Coronary artery (tissue), 2 donors: ENCODE data around the gene COPRS.
"Not testable (repeated sequence)": the region's sequence is repeated elsewhere in the genome, so short reads cannot be mapped to it uniquely, and the experiment has no call there.

Experiments
- DNase-seq: peaks from one replicate; pipeline ENCODE4 v3.0.0-alpha.2; 2017; ENCODE audit warnings: low spot score
- H3K27ac ChIP-seq, 2 donors: fragments of 200-600 bp; sonication (generic); one replicate each; pipeline ENCODE4 v1.5.1; 2016 to 2019
- H3K4me3 ChIP-seq: fragments of 200-600 bp; sonication (generic); 2 replicates; pipeline ENCODE4 v1.5.1; 2016; ENCODE audit warnings: mild to moderate bottlenecking, moderate library complexity
- TF ChIP-seq, protein P1 (sequence below): fragments of 200-600 bp; sonication (generic); IDR thresholded peaks from one replicate; pipeline ENCODE4 v1.5.1; 2019; ENCODE audit warnings: antibody characterized with exemption

Gene COPRS

GRCh38 chr17:31835984-31836383, 23.1 kb downstream of the COPRS start:
- no peak for DNase-seq
- TF ChIP-seq, protein P1, sequence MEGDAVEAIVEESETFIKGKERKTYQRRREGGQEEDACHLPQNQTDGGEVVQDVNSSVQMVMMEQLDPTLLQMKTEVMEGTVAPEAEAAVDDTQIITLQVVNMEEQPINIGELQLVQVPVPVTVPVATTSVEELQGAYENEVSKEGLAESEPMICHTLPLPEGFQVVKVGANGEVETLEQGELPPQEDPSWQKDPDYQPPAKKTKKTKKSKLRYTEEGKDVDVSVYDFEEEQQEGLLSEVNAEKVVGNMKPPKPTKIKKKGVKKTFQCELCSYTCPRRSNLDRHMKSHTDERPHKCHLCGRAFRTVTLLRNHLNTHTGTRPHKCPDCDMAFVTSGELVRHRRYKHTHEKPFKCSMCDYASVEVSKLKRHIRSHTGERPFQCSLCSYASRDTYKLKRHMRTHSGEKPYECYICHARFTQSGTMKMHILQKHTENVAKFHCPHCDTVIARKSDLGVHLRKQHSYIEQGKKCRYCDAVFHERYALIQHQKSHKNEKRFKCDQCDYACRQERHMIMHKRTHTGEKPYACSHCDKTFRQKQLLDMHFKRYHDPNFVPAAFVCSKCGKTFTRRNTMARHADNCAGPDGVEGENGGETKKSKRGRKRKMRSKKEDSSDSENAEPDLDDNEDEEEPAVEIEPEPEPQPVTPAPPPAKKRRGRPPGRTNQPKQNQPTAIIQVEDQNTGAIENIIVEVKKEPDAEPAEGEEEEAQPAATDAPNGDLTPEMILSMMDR: no peak
- Histone ChIP-seq H3K4me3 (no peak overlapping the region), H3K27ac (no peak overlapping the region)

GRCh38 chr17:31834448-31834847, 24.6 kb downstream of the COPRS start:
- Histone ChIP-seq H3K4me3 (no peak overlapping the region), H3K27ac (no peak overlapping the region)
- no peak for DNase-seq
- TF ChIP-seq, protein P1: no peak

DNA sequence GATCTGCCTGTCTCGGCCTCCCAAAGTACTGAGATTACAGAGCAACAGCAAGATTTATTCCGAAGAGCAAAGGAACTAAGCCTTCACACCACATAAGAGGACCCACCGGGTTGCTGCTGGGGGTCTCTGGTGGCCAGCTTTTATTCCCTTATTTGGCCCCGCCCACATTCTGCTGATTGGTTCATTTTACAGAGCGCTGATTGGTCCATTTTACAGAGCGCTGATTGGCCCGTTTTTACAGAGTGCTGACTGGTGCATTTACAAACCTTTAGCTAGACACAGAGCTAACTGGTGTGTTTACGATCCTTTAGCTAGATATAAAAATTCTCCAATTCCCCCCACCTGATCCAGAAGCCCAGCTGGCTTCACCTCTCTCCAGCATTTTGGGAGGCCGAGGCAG, 26.3 kb downstream of the COPRS start:
- TF ChIP-seq, protein P1: no peak
- DNase-seq: no peak
- Histone ChIP-seq H3K27ac (no peak overlapping the region), H3K4me3 (no peak overlapping the region)

DNA sequence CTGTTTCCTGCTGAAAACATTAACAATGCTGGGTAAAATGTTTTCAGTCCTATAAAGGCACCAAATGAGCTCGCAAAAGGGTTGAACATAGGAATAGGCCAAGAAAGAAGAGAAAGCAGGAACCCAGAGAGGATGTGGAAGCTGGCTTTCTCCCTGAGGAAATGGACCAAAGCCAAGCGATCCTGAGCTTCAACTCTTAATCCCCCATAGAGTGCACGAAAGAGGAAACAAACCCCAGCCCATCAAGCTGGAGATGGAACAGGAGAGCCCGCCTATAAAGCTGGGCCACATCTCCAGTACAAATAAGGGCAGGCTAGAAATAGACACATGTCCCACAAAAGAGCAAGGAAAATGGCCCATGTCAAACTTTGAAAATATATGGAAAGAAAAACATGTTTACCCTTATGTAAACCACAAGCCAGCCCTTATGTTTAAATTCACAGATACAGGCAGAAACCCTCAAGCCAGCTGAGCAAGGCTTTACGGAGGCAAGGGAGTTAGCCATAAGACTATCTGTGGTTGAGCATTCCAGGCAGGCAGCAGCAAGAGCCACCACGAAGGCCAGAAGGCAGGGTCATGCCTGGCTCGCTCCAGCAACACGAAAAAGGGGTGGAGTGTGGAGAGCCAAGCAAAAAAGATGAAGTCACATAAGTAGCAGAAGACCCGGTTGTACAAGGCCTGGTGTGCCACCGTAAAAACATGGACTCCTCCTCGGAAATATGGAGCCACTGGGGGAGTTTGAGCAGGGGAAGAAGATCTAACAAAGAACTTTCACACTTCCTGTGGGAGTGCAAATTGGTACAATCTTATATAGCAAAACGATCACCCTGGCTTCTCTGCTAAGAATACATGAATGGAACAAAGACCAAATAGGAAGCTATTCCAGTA, 27.8 kb downstream of the COPRS start:
- peak overlapping the region; percentile 26 to 48 for H3K27ac ChIP-seq
- TF ChIP-seq, protein P1: no peak
- DNase-seq: no peak
- H3K4me3 ChIP-seq: no peak overlapping the region

DNA sequence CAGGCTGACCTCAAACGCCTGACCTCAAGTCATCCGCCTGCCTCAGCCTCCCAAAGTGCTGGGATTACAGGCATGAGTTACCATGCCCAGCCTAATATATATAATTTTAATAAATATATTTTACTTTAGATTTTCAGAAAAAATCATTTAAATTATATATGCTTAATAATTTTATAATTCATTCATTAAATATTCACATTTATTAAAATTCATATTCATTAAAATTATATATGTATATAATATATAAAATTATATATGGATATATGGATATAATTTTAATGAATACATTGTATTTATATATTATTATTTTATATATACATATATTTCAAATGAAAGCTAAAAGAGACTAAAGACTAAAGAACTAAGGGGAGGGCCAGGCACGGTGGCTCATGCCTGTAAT, 29.4 kb downstream of the COPRS start:
- DNase-seq: no peak
- no peak overlapping the region for H3K27ac ChIP-seq
- no peak overlapping the region for H3K4me3 ChIP-seq
- TF ChIP-seq, protein P1: no peak

- not testable (repeated sequence) for DNase-seq, H3K27ac ChIP-seq, H3K4me3 ChIP-seq
Measured at GRCh38 chr17:31828955-31829354, 30.1 kb downstream of the COPRS start.

DNA sequence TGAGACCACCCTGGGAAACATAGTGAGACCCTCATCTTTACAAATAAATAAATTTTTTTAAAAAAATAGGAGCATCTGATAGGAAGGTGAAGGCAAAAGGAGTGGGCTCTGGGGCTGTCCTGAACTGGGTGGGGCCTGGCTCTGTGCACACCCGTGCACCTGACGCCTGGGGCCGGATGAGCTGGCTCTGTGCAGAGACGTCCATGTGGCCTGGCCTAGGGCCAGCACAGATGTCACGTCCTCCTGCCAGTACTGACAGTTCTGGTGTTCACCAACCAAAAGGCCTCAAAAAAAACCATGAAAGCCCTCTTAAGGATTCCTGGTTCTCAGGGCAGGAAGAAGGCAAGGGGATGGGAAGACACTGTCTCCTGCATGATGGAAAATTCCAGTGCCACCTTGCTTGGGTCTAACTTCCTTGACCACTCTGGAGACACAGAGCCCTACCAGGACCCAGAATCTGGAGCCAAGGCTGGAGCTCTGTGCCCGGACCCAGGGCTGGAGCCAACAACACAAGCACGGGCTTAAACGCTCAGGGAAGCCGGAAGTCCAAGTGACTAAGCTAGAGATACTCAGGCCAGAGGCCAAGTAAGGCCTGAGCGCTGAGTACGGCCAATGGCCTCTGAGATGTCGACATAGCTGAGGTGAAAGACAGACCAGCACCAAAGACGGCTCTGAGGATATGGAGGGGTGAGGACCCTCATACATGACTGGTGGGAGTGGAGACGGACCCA, 32.9 kb downstream of the COPRS start:
- no peak overlapping the region for H3K4me3 ChIP-seq
- TF ChIP-seq, protein P1: no peak
- H3K27ac ChIP-seq: peak overlapping the region; percentile 9 to 10
- no peak for DNase-seq
